ENCODE measurements around the gene APMAP. TPM values are rescaled to one million over a fixed set of nuclear protein-coding genes. Genes with fewer than 3 reads are reported as not detected.
A peak's percentile ranks its signal among the peaks of the same experiment; 100 is the strongest.

The APMAP gene
- 94.4 and 108 TPM in 2 replicates for total RNA-seq

- TF ChIP-seq CTCF (conservative IDR thresholded peaks at IDR 0.05; ENCODE audit: low read depth, low read length) = no peak
- no peak for DNase-seq (ENCODE audit: low read depth)
- peak within 1 kb of the TSS; percentile 92 for H3K4me3 ChIP-seq (ENCODE audit: low read depth, low read length)
These were observed at the start of gene APMAP for GRCh38 chr20:24992487-24993205. Gene APMAP, minus strand, starts transcription at chr20:24992751. Its CDS starts 63 bp downstream, at chr20:24992688.

- TF ChIP-seq CTCF (conservative IDR thresholded peaks at IDR 0.05; ENCODE audit: low read depth, low read length) = no peak
- no peak for DNase-seq (ENCODE audit: low read depth)
- no peak overlapping the region for H3K4me3 ChIP-seq (ENCODE audit: low read depth, low read length)
These were observed 49.4 kb upstream of the APMAP start for GRCh38 chr20:25041813-25042530.

GRCh38 chr20:25040438-25040831 lies 47.9 kb upstream of the APMAP start:
- no peak overlapping the region for H3K4me3 ChIP-seq (ENCODE audit: low read depth, low read length)
- DNase-seq (ENCODE audit: low read depth) = no peak
- TF ChIP-seq CTCF (conservative IDR thresholded peaks at IDR 0.05; ENCODE audit: low read depth, low read length) = no peak

GRCh38 chr20:25039697-25040437 lies 47.3 kb upstream of the APMAP start:
- no peak for TF ChIP-seq CTCF (conservative IDR thresholded peaks at IDR 0.05; ENCODE audit: low read depth, low read length)
- DNase-seq (ENCODE audit: low read depth) = no peak
- no peak overlapping the region for H3K4me3 ChIP-seq (ENCODE audit: low read depth, low read length)

- DNase-seq (ENCODE audit: low read depth) = no peak
- no peak for TF ChIP-seq CTCF (conservative IDR thresholded peaks at IDR 0.05; ENCODE audit: low read depth, low read length)
- H3K4me3 ChIP-seq (ENCODE audit: low read depth, low read length) = no peak overlapping the region
These were observed 46.1 kb upstream of the APMAP start for GRCh38 chr20:25038591-25039015.

GRCh38 chr20:25038103-25038410 lies 45.5 kb upstream of the APMAP start:
- DNase-seq (ENCODE audit: low read depth) = no peak
- H3K4me3 ChIP-seq (ENCODE audit: low read depth, low read length) = no peak overlapping the region
- TF ChIP-seq CTCF (conservative IDR thresholded peaks at IDR 0.05; ENCODE audit: low read depth, low read length) = no peak

All from epithelial cell of proximal tubule (primary cell).